ENCODE results near the gene ZNF629. TPM values are rescaled to one million over a fixed set of nuclear protein-coding genes. Genes with fewer than 3 reads are reported as not detected.

ZNF629 gene
- polyA plus RNA-seq, 1 experiment = 5.1 TPM

- TF ChIP-seq CTCF (IDR thresholded peaks at IDR 0.05; ENCODE audit: low read depth, low read length) = no peak
- DNase-seq (ENCODE audit: low read depth, low spot score) = no peak
- Histone ChIP-seq H3K9me3 (ENCODE audit: control insufficient read depth, insufficient read depth, low read length) (no peaks in the 10 kb centered on the region; the same call in 1 of the 2 replicates), H3K4me3 (ENCODE audit: low read depth, low read length) (peak overlapping the region; percentile 94), H3K27me3 (ENCODE audit: control insufficient read depth, insufficient read depth, low read length) (no peaks in the 10 kb centered on the region), H3K27ac (ENCODE audit: low read depth, low read length) (peak overlapping the region; percentile 68)
- CTCF ChIA-PET = no interaction called here
- POLR2A ChIA-PET = interaction anchor here (0.5 kb wide), 1 partner anchor 41 kb away, joined by 3 read pairs; no protein-coding TSS in a partner anchor
Measured at GRCh38 chr16:30761427-30761927, 25.5 kb downstream of the ZNF629 start.

GRCh38 chr16:30760577-30761426 is 26.2 kb downstream of the ZNF629 start:
- DNase-seq (ENCODE audit: low read depth, low spot score) = no peak
- Histone ChIP-seq H3K27ac (ENCODE audit: low read depth, low read length) (peak overlapping the region; percentile 68), H3K9me3 (ENCODE audit: control insufficient read depth, insufficient read depth, low read length) (no peaks in the 10 kb centered on the region; the same call in 1 of the 2 replicates), H3K27me3 (ENCODE audit: control insufficient read depth, insufficient read depth, low read length) (no peaks in the 10 kb centered on the region), H3K4me3 (ENCODE audit: low read depth, low read length) (peak overlapping the region; percentile 94)
- CTCF ChIA-PET = interaction anchor here (0.8 kb wide), 1 partner anchor 54 kb away, joined by 3 read pairs; no protein-coding TSS in a partner anchor
- POLR2A ChIA-PET = interaction anchor here (1.0 kb wide), 1 partner anchor 13 kb away, joined by 3 read pairs; the partner anchor contains the start of gene PHKG2
- TF ChIP-seq CTCF (IDR thresholded peaks at IDR 0.05; ENCODE audit: low read depth, low read length) = no peak

GRCh38 chr16:30760001-30760559 is 26.9 kb downstream of the ZNF629 start:
- no peak for TF ChIP-seq CTCF (IDR thresholded peaks at IDR 0.05; ENCODE audit: low read depth, low read length)
- H3K9me3 ChIP-seq (ENCODE audit: control insufficient read depth, insufficient read depth, low read length) = no peaks in the 10 kb centered on the region; the same call in 1 of the 2 replicates
- no peak overlapping the region for H3K4me3 ChIP-seq (ENCODE audit: low read depth, low read length)
- H3K27ac ChIP-seq (ENCODE audit: low read depth, low read length) = no peak overlapping the region
- no peak for DNase-seq (ENCODE audit: low read depth, low spot score)
- CTCF ChIA-PET = interaction anchor here (0.8 kb wide), 1 partner anchor 55 kb away, joined by 3 read pairs; no protein-coding TSS in a partner anchor
- POLR2A ChIA-PET = interaction anchor here (1.0 kb wide), 1 partner anchor 12 kb away, joined by 3 read pairs; the partner anchor contains the start of gene PHKG2
- no peaks in the 10 kb centered on the region for H3K27me3 ChIP-seq (ENCODE audit: control insufficient read depth, insufficient read depth, low read length)

GRCh38 chr16:30758988-30759491 is 28.0 kb downstream of the ZNF629 start:
- no peak overlapping the region for H3K4me3 ChIP-seq (ENCODE audit: low read depth, low read length)
- H3K27me3 ChIP-seq (ENCODE audit: control insufficient read depth, insufficient read depth, low read length) = no peaks in the 10 kb centered on the region
- TF ChIP-seq CTCF (IDR thresholded peaks at IDR 0.05; ENCODE audit: low read depth, low read length) = no peak
- no peak for DNase-seq (ENCODE audit: low read depth, low spot score)
- ChIA-PET POLR2A (no interaction called here), CTCF (no interaction called here)
- H3K27ac ChIP-seq (ENCODE audit: low read depth, low read length) = no peak overlapping the region
- H3K9me3 ChIP-seq (ENCODE audit: control insufficient read depth, insufficient read depth, low read length) = no peaks in the 10 kb centered on the region; the same call in 1 of the 2 replicates

All from AG04450 (cell line).